H9 (cell line): ENCODE measurements around the gene LRMDA. TPM values are rescaled to one million over a fixed set of nuclear protein-coding genes. Genes with fewer than 3 reads are reported as not detected.

Source experiments
- DNase-seq: peaks from one replicate; pipeline ENCODE4 v3.0.0-alpha.2; 2017
- H2AFZ ChIP-seq: one replicate; pipeline ENCODE4 v1.6.1; 2013; ENCODE audit warnings: mild to moderate bottlenecking, low read length, control low read depth, moderate library complexity
- H2AK5ac ChIP-seq: 2 replicates; pipeline ENCODE4 v1.6.1; 2013; ENCODE audit warnings: low read length, control low read depth, mixed read lengths; ENCODE audit not compliant: insufficient read length
- H2BK120ac ChIP-seq: one replicate; pipeline ENCODE4 v1.6.1; 2013; ENCODE audit warnings: low read depth, mild to moderate bottlenecking, low read length, control low read depth, inconsistent platforms; ENCODE audit not compliant: poor library complexity, severe bottlenecking
- H2BK12ac ChIP-seq: 2 replicates; pipeline ENCODE4 v1.6.1; 2013; ENCODE audit warnings: low read length, control low read depth, mixed read lengths, low read depth; ENCODE audit not compliant: insufficient read length
- H2BK15ac ChIP-seq: 2 replicates; pipeline ENCODE4 v1.6.1; 2013; ENCODE audit warnings: low read depth, low read length, control low read depth
- H2BK20ac ChIP-seq: one replicate; pipeline ENCODE4 v1.6.1; 2013; ENCODE audit warnings: low read depth, mild to moderate bottlenecking, low read length, control low read depth, inconsistent platforms; ENCODE audit not compliant: poor library complexity, severe bottlenecking
- H2BK5ac ChIP-seq: 2 replicates; pipeline ENCODE4 v1.6.1; 2013; ENCODE audit warnings: low read length, control low read depth, mixed read lengths; ENCODE audit not compliant: insufficient read length
- H3K14ac ChIP-seq: 2 replicates; pipeline ENCODE4 v1.6.1; 2013; ENCODE audit warnings: low read length, control low read depth; ENCODE audit not compliant: insufficient read depth
- H3K18ac ChIP-seq: 2 replicates; pipeline ENCODE4 v1.6.1; 2013; ENCODE audit warnings: low read depth, mild to moderate bottlenecking, mixed read lengths, low read length, control low read depth; ENCODE audit not compliant: insufficient read length
- H3K23ac ChIP-seq: 2 replicates; pipeline ENCODE4 v1.6.1; 2013; ENCODE audit warnings: low read length, control low read depth, mixed read lengths, low read depth; ENCODE audit not compliant: insufficient read length
- H3K23me2 ChIP-seq: 2 replicates; pipeline ENCODE4 v1.6.1; 2013; ENCODE audit warnings: low read depth, mild to moderate bottlenecking, mixed read lengths, low read length, control low read depth; ENCODE audit not compliant: insufficient read length, poor library complexity, severe bottlenecking
- H3K27ac ChIP-seq: 2 replicates; pipeline ENCODE4 v1.5.1; 2013; ENCODE audit warnings: low read length, control low read depth, mixed read lengths, low read depth; ENCODE audit not compliant: insufficient read length
- H3K27me3 ChIP-seq: 2 replicates; pipeline ENCODE4 v1.6.1; 2013; ENCODE audit warnings: low read length, control low read depth, inconsistent platforms; ENCODE audit not compliant: insufficient read depth
- H3K4ac ChIP-seq: 2 replicates; pipeline ENCODE4 v1.6.1; 2013; ENCODE audit warnings: low read depth, mild to moderate bottlenecking, control low read depth, inconsistent platforms, low read length, moderate library complexity
- H3K4me1 ChIP-seq: 2 replicates; pipeline ENCODE4 v1.6.1; 2013; ENCODE audit warnings: low read length, control low read depth, inconsistent platforms; ENCODE audit not compliant: insufficient read depth
- H3K4me2 ChIP-seq: 2 replicates; pipeline ENCODE4 v1.6.1; 2013; ENCODE audit warnings: low read length, control low read depth, mixed read lengths; ENCODE audit not compliant: insufficient read length, insufficient read depth
- H3K56ac ChIP-seq: 2 replicates; pipeline ENCODE4 v1.6.1; 2013; ENCODE audit warnings: low read depth, mild to moderate bottlenecking, mixed read lengths, low read length, control low read depth; ENCODE audit not compliant: insufficient read length
- H3K79me1 ChIP-seq: 2 replicates; pipeline ENCODE4 v1.6.1; 2013; ENCODE audit warnings: low read depth, mild to moderate bottlenecking, moderate library complexity, low read length, control low read depth, inconsistent platforms; ENCODE audit not compliant: insufficient read depth, poor library complexity, severe bottlenecking
- H3K79me2 ChIP-seq: 2 replicates; pipeline ENCODE4 v1.6.1; 2013; ENCODE audit warnings: low read length, control low read depth, inconsistent platforms; ENCODE audit not compliant: insufficient read depth
- H3K9ac ChIP-seq: 2 replicates; pipeline ENCODE4 v1.6.1; 2013; ENCODE audit warnings: low read length, control low read depth, mixed read lengths; ENCODE audit not compliant: insufficient read length; ENCODE audit errors: extremely low read depth
- H3K9me3 ChIP-seq: one replicate; pipeline ENCODE4 v1.6.1; 2013; ENCODE audit warnings: low read depth, low read length, inconsistent platforms; ENCODE audit not compliant: control insufficient read depth
- H3T11ph ChIP-seq: one replicate; pipeline ENCODE4 v1.6.1; 2013; ENCODE audit warnings: mild to moderate bottlenecking, low read length, control low read depth, inconsistent platforms
- H4K20me1 ChIP-seq: one replicate; pipeline ENCODE4 v1.6.1; 2013; ENCODE audit not compliant: control insufficient read depth, insufficient read length, insufficient read depth
- H4K5ac ChIP-seq: 2 replicates; pipeline ENCODE4 v1.6.1; 2013; ENCODE audit warnings: low read depth, mild to moderate bottlenecking, mixed read lengths, low read length, control low read depth; ENCODE audit not compliant: insufficient read length
- H4K8ac ChIP-seq: replicated peaks from 2 replicates; pipeline ENCODE4 v1.6.1; 2013; ENCODE audit warnings: low read length, control low read depth, mixed read lengths, low read depth; ENCODE audit not compliant: insufficient read length
- H4K91ac ChIP-seq: 2 replicates; pipeline ENCODE4 v1.6.1; 2013; ENCODE audit warnings: low read depth, mild to moderate bottlenecking, moderate library complexity, mixed read lengths, low read length, control low read depth; ENCODE audit not compliant: insufficient read length
- H3K27ac Mint-ChIP-seq, 3 experiments: 2 replicates in 2 of 3; 3 replicates in 1 of 3; pipeline ENCODE4 v1.8.0; 2020 to 2021; ENCODE audit warnings: mixed read lengths in 3 of 3, mild to moderate bottlenecking in 1 of 3, moderate library complexity in 1 of 3
- H3K27me3 Mint-ChIP-seq: 2 replicates; pipeline ENCODE4 v1.8.0; 2021; ENCODE audit warnings: low read depth, mild to moderate bottlenecking, moderate library complexity, mixed read lengths
- H3K36me3 Mint-ChIP-seq, 3 experiments: 2 replicates in 2 of 3; 3 replicates in 1 of 3; pipeline ENCODE4 v1.8.0; 2020 to 2021; ENCODE audit warnings: low read depth in 3 of 3, mixed read lengths in 3 of 3; ENCODE audit not compliant: insufficient read depth in 1 of 3
- H3K4me1 Mint-ChIP-seq, 2 experiments: 2 replicates each; pipeline ENCODE4 v1.8.0; 2020; ENCODE audit warnings: mixed read lengths in 2 of 2
- H3K4me3 Mint-ChIP-seq, 2 experiments: 2 replicates in 1 of 2; 3 replicates in 1 of 2; pipeline ENCODE4 v1.8.0; 2020 to 2021; ENCODE audit warnings: mild to moderate bottlenecking in 2 of 2, mixed read lengths in 2 of 2, moderate library complexity in 1 of 2
- H3K9me3 Mint-ChIP-seq, 2 experiments: 2 replicates in 1 of 2; 3 replicates in 1 of 2; pipeline ENCODE4 v1.8.0; 2020; ENCODE audit warnings: mild to moderate bottlenecking in 2 of 2, mixed read lengths in 2 of 2, moderate library complexity in 1 of 2
- CTCF ChIP-seq: fragments of 200-600 bp; sonication (generic); conservative IDR thresholded peaks from 3 replicates; pipeline ENCODE4 v1.8.0; 2021; ENCODE audit warnings: antibody characterized with exemption, mild to moderate bottlenecking
- WGBS: extraction: QIAGEN DNeasy Blood & Tissue Kit; methylation state at CpG from one replicate; pipeline ENCODE4 v1.1.7; 2013; ENCODE audit warnings: missing lambda C conversion rate, low lambda C conversion rate, mixed read lengths; ENCODE audit not compliant: insufficient read length; ENCODE audit errors: extremely low coverage; 5-methylcytosine and 5-hydroxymethylcytosine counted together
- total RNA-seq: library from RNA; stranded (reverse); gene quantifications from 2 replicates; pipeline ENCODE4 v1.2.1, GENCODE V29; 2021

The LRMDA gene
- total RNA-seq, 1 experiment from 2014 or later, result 1.8 TPM

- H2AFZ ChIP-seq, result no peak overlapping the region
- no CpG with 5 or more reads among the region's 56 CpGs for WGBS
Measured at GRCh38 chr10:75404815-75405597, 26.4 kb upstream of the LRMDA start.

More at GRCh38 chr10:75404815-75405597, 26.4 kb upstream of the LRMDA start:
- Histone ChIP-seq H3K14ac (no peak overlapping the region), H3K4me2 (peak overlapping the region; percentile 84), H4K91ac (no peak overlapping the region), H2BK120ac (no peak overlapping the region), H3K18ac (no peak overlapping the region), H3K9me3 (no peaks in the 10 kb centered on the region), H3K27ac (no peak overlapping the region), H4K5ac (no peak overlapping the region), H3T11ph (no peak overlapping the region), H3K9ac (no peak overlapping the region), H2BK15ac (no peak overlapping the region), H4K8ac (no peak overlapping the region), H2BK5ac (no peak overlapping the region), H3K23me2 (peaks cover 45% of the 10 kb centered on the region), H3K56ac (no peak overlapping the region), H3K4ac (no peak overlapping the region), H2AK5ac (no peak overlapping the region), H3K23ac (no peak overlapping the region), H2BK20ac (no peak overlapping the region), H2BK12ac (no peak overlapping the region), H4K20me1 (no peaks in the 10 kb centered on the region), H3K27me3 (peaks cover 73% of the 10 kb centered on the region), H3K79me1 (no peaks in the 10 kb centered on the region), H3K4me1 (no peaks in the 10 kb centered on the region; the same call in 1 of the 2 replicates), H3K79me2 (no peaks in the 10 kb centered on the region)
- no peak for TF ChIP-seq CTCF
- DNase-seq, result peak; percentile 38
- peaks cover 0 to 2% of the 10 kb centered on the region in 2 experiments; a peak in 3 of 5 replicates for H3K9me3 Mint-ChIP-seq
- no peaks in the 10 kb centered on the region; a peak in 1 of 7 replicates for H3K36me3 Mint-ChIP-seq
- peak overlapping the region in 1 of 2 experiments; percentile 87; a peak in 3 of 5 replicates for H3K4me3 Mint-ChIP-seq
- peaks cover 34 to 49% of the 10 kb centered on the region in 2 experiments for H3K4me1 Mint-ChIP-seq
- peaks cover 95% of the 10 kb centered on the region for H3K27me3 Mint-ChIP-seq
- H3K27ac Mint-ChIP-seq, result no peak overlapping the region
